Measurements from ENCODE around the gene SERINC5.

- TF ChIP-seq CTCF (IDR thresholded peaks at IDR 0.05; ENCODE audit: low read depth, low read length) (no peak), POLR2A (IDR thresholded peaks at IDR 0.05; ENCODE audit: extremely low read depth, insufficient read length) (no peak), MYC (IDR thresholded peaks at IDR 0.05; ENCODE audit: low read depth, low read length) (no peak)
- TF ChIP-seq, protein P1, sequence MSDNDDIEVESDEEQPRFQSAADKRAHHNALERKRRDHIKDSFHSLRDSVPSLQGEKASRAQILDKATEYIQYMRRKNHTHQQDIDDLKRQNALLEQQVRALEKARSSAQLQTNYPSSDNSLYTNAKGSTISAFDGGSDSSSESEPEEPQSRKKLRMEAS (IDR thresholded peaks at IDR 0.05; ENCODE audit: low read depth, low read length): no peak
Measured at GRCh38 chr5:80125962-80126480, 129.8 kb downstream of the SERINC5 start.

All from NB4 (cell line).